Fibroblast of mammary gland (primary cell): ENCODE measurements around the gene ATP2C2.

ENCODE experiments used
- DNase-seq: peaks from one replicate; pipeline ENCODE4 v3.0.0-alpha.2; 2010; ENCODE audit warnings: low read depth
- H3K4me3 ChIP-seq: 2 replicates; pipeline ENCODE4 v1.5.1; 2011; ENCODE audit warnings: low read depth, mild to moderate bottlenecking, low read length, moderate library complexity; ENCODE audit not compliant: control insufficient read depth
- TF ChIP-seq, protein P1 (sequence below): conservative IDR thresholded peaks from 2 replicates; pipeline ENCODE4 v1.5.1; 2011; ENCODE audit warnings: low read depth, low read length, inconsistent platforms; ENCODE audit not compliant: control insufficient read depth, insufficient read depth

Gene ATP2C2

DNA sequence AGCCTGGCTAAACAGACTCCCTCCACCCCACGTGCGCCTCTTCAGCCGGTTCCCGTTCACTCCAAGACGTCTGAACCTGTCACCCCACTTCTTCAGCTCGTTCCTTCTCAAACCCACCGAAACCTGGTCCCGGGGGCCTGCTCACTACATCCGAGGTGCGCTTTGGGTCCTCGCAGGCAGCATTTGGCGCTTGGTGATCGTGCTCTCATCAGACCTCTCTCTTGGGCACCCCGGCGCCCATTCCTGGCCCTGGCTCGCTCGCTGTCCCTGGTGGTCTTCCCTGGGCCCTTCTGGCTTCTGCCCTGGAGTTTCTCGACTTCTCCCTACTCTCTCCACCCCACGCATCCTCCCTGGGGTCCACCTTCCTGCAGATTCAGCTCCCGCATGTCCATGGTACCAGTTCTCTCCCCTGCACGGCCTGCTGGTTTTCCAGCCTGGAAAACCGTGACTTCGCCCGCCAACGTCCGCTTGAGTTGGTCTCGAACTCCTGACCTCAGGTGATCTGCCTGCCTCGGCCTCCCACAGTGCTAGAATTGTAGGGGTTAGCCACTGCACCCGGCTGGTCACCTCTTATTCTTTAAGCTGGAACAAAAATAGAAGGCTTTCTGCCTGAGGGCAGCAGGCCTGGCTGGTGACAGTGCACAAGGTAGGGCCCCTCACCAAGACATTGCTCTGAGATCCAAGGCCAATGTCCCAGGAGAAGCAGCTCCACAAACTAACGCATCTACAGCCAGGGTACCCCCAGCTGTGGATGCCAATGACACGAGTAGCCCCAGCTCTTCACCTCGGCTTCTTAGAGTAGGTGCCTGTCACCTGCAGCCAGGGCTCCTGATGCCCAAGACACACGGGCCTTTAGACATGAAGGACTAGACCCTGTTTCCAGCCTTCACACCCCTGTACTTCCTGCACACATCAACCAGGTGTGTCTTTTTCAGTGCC, 137.2 kb downstream of the ATP2C2 start:
- TF ChIP-seq, protein P1, sequence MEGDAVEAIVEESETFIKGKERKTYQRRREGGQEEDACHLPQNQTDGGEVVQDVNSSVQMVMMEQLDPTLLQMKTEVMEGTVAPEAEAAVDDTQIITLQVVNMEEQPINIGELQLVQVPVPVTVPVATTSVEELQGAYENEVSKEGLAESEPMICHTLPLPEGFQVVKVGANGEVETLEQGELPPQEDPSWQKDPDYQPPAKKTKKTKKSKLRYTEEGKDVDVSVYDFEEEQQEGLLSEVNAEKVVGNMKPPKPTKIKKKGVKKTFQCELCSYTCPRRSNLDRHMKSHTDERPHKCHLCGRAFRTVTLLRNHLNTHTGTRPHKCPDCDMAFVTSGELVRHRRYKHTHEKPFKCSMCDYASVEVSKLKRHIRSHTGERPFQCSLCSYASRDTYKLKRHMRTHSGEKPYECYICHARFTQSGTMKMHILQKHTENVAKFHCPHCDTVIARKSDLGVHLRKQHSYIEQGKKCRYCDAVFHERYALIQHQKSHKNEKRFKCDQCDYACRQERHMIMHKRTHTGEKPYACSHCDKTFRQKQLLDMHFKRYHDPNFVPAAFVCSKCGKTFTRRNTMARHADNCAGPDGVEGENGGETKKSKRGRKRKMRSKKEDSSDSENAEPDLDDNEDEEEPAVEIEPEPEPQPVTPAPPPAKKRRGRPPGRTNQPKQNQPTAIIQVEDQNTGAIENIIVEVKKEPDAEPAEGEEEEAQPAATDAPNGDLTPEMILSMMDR: no peak
- DNase-seq: no peak
- peak overlapping the region; percentile 40 for H3K4me3 ChIP-seq

DNA sequence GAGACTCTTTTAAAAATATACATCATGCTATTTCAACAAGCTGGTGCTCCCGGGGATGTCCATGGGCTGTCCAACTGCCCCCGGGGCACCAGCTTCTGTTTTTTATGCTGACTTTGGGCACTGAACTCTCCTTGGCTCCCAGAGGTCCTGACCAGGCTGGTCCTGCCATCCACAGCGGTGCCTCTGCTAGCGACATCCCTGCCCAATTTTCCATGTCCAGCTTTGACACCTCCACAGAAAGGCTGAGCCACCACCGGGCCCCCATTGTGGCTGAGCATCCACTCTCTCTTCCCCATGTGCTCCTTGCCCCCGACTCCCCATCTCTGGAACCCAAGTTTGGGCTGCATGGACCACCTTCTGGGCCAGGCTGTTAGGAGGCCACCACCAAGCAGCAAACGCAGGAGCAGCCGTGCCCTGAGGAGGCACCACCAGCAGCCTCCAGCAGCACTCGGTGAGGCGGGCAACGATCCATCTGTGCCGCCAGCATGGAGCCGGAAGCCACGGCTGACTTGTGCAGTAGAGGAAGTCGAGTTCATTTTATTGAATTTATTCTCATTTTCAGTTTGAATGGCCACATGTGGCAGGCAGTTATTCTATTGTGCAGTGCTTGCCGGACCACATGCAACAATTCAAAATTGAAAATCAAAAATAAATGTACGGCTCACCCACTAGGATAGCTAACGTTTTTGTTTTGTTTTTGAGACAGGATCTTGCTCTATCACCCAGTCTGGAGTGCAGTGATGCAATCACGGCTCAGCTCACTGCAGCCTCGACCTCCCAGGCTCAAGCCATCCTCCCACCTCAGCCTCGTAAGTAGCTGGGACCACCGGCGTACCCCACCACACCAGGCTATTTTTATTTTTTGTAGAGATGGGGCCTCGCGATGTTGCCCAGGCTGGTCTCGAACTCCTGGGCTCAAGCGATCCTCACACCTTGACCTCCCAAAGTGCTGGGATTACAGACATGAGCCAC, 139.0 kb downstream of the ATP2C2 start:
- TF ChIP-seq, protein P1: no peak
- no peak for DNase-seq
- no peak overlapping the region for H3K4me3 ChIP-seq

DNA sequence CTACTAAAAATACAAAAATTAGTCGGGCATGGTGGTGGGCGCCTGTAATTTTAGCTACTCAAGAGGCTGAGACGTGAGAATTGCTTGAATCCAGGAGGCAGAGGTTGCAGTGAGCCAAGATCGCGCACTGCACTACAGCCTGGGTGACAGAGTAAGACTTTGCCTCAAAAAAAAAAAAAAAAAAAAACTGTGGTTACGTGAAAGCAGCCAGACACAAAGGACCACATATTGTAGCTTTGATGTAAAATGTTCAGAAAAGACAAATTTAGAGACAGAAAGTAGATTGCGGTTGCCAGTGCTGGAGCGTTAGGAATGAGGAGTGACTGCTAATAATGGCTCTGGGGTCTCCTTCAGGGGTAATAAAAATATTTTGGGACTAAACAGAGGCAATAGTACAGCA, 140.2 kb downstream of the ATP2C2 start:
- TF ChIP-seq, protein P1: no peak
- H3K4me3 ChIP-seq: no peak overlapping the region
- DNase-seq: no peak

DNA sequence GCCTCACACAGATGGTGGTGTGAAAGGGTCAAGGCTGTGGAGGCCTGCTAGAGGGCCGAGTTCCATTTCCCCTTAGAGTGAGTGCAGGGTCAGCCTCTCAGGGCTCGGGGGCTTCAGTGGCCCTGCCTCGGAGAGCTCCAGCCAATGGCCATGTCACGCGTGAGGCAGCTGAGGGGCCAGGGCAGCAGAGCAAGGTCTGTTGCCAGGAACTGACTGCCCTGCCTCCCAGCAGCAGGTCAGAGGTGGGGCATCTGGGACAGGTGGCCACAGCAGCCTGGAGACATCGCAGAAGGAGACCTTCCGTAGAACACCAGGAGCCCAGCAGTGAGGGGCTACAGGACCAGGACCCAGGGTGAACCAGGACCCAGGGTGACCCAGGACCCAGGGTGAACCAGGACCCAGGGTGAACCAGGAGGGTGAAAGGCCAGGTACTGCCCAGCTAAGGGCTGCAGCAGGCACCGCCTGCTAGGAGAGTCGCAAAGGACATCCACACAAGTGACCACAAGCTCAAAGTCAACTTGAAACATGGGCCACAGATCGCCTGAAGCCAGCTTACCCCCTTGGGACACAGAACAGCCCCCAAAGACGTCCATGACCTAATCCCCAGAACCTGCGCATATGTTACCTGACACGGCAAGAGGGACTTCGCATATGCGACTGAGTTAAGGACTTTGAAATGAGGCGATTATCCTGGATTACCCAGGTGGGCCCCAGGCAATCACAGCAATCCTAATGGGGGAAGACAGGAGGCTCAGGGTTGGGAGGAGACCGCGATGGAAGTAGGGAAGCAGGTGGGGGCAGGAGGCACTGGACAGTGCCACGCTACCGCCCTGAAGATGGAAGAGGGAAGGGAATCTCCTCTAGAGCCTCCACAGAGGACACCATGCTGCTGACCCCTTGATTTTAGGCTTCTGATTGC, 141.0 kb downstream of the ATP2C2 start:
- TF ChIP-seq, protein P1: no peak
- H3K4me3 ChIP-seq: no peak overlapping the region
- DNase-seq: no peak

DNA sequence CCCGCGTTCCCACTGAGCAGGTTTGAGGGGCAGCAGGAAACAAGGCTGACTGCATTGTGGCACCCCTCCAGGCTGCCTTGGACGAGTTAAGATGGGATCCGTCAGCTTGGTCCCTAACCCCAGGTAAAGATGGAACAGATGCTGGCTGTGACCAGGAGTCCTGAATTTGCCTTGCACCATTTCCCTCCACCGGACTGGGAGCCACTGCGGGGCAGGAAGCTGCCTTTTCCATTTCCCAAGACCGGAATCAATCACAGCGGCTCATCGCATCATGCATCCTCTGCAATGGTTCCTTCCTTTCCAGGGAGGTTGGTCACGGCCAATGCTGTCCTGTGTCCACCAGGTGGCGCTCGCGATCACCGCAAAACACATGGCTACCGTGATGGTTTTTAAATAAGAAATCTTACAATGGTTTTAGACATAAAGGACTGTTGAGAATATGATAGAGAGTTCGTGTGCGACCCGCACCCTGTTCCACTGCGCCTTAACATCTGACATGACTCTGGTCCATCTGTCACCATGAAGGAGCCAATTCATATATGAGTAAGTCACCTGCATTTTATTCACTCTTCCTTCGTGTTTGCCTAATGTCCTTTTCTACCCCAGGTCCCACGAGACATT, 143.0 kb downstream of the ATP2C2 start:
- TF ChIP-seq, protein P1: peak; percentile 90
- H3K4me3 ChIP-seq: peak overlapping the region; percentile 33
- peak; percentile 88 for DNase-seq
